OCI-LY7 (cell line): ENCODE results near the gene CORO1C. TPM values are rescaled to one million over a fixed set of nuclear protein-coding genes. Genes with fewer than 3 reads are reported as not detected.

Experiments used
- BruUV-seq: library from RNA; stranded (reverse); fragments of 400-500 nt; replicated peaks from 2 replicates; lab custom pipeline; 2021; lab: Mats Ljungman, UMichigan
- CTCF ChIA-PET: fragments of 300-600 bp; sonication (Branson Sonifier 250); formaldehyde crosslinking; loops from one replicate; lab custom pipeline; 2022; ENCODE audit warnings: antibody characterized with exemption; ENCODE audit not compliant: unreplicated experiment; lab: Charles Lee
- POLR2A ChIA-PET: fragments of 300-600 bp; sonication (Branson Sonifier 250); formaldehyde crosslinking; loops from one replicate; lab custom pipeline; 2022; ENCODE audit warnings: antibody characterized with exemption; lab: Charles Lee
- DNase-seq: peaks from one replicate; pipeline ENCODE4 v3.0.0-alpha.2; 2015; ENCODE audit warnings: low spot score
- H2AFZ ChIP-seq: fragments of 200-600 bp; sonication (generic), shearing (Covaris generic); 2 replicates; pipeline ENCODE4 v1.6.1; 2014; ENCODE audit warnings: mild to moderate bottlenecking, antibody characterized with exemption, low read length, moderate library complexity
- H3K27ac ChIP-seq: fragments of 200-600 bp; sonication (generic); 2 replicates; pipeline ENCODE4 v1.5.1; 2014; ENCODE audit warnings: mixed run types, low read depth, mild to moderate bottlenecking, moderate library complexity, low read length, inconsistent platforms; ENCODE audit not compliant: poor library complexity, severe bottlenecking
- H3K36me3 ChIP-seq: fragments of 200-600 bp; sonication (generic); 2 replicates; pipeline ENCODE4 v1.6.1; 2014; ENCODE audit warnings: mild to moderate bottlenecking, antibody characterized with exemption, low read length, moderate library complexity, mixed read lengths; ENCODE audit not compliant: insufficient read depth
- H3K4me1 ChIP-seq: fragments of 200-600 bp; sonication (generic); 2 replicates; pipeline ENCODE4 v1.5.1; 2014; ENCODE audit warnings: mild to moderate bottlenecking, low read length; ENCODE audit not compliant: insufficient read depth, poor library complexity, severe bottlenecking
- H3K4me2 ChIP-seq: fragments of 200-600 bp; sonication (generic); 2 replicates; pipeline ENCODE4 v1.6.1; 2014; ENCODE audit warnings: mild to moderate bottlenecking, low read length
- H3K4me3 ChIP-seq: fragments of 200-600 bp; sonication (generic); 2 replicates; pipeline ENCODE4 v1.5.1; 2014; ENCODE audit warnings: mild to moderate bottlenecking, low read depth, low read length; ENCODE audit not compliant: poor library complexity, severe bottlenecking
- H3K79me2 ChIP-seq: fragments of 200-600 bp; sonication (generic); 2 replicates; pipeline ENCODE4 v1.6.1; 2016; ENCODE audit warnings: low read depth, mild to moderate bottlenecking, low read length, moderate library complexity, mixed read lengths; ENCODE audit not compliant: insufficient read depth
- H3K9me2 ChIP-seq: fragments of 200-600 bp; sonication (generic); 2 replicates; pipeline ENCODE4 v1.6.1; 2016; ENCODE audit warnings: mild to moderate bottlenecking, low read length, mixed read lengths; ENCODE audit not compliant: insufficient read depth
- H3K9me3 ChIP-seq: fragments of 200-600 bp; sonication (generic); 2 replicates; pipeline ENCODE4 v1.6.1; 2014; ENCODE audit warnings: mild to moderate bottlenecking, mixed run types, low read length, mixed read lengths
- H4K20me1 ChIP-seq: fragments of 200-600 bp; sonication (generic); 2 replicates; pipeline ENCODE4 v1.6.1; 2014; ENCODE audit warnings: mild to moderate bottlenecking, antibody characterized with exemption, low read length, moderate library complexity, mixed read lengths; ENCODE audit not compliant: insufficient read depth
- CTCF ChIP-seq: fragments of 200-600 bp; sonication (generic); conservative IDR thresholded peaks from 2 replicates; pipeline ENCODE4 v1.5.1; 2014; ENCODE audit warnings: mild to moderate bottlenecking, antibody characterized with exemption, low read length, moderate library complexity, mixed read lengths
- EZH2phosphoT487 ChIP-seq: fragments of 200-600 bp; sonication (generic); IDR thresholded peaks from 2 replicates; pipeline ENCODE4 v1.6.1; 2018; ENCODE audit warnings: low read depth, borderline replicate concordance, mild to moderate bottlenecking, mixed run types, antibody characterized with exemption, low read length, moderate library complexity, mixed read lengths
- intact Hi-C: fragments of 100-400 bp; cut with micrococcal nuclease; formaldehyde crosslinking; loops from one replicate; pipeline ENCODE4 v1.10.0; 2022; ENCODE audit not compliant: unreplicated experiment
- total RNA-seq, 2 experiments: library from RNA; depleted of rRNA in 1 of 2; stranded (reverse); fragments of >200 nt in 1 of 2; shearing (Covaris generic) in 1 of 2; gene quantifications; 2 replicates each; pipeline ENCODE4 v1.2.3, GENCODE V29; 2014 to 2022

CORO1C gene
- total RNA-seq, 2 experiments from 2014 or later, result 74.7 to 148 TPM

- BruUV-seq, result no TSS peak
- H3K9me2 ChIP-seq, result no peaks in the 10 kb centered on the region
- no peaks in the 10 kb centered on the region for H3K9me3 ChIP-seq
- no peaks in the 10 kb centered on the region for H4K20me1 ChIP-seq
- H3K36me3 ChIP-seq, result no peaks in the 10 kb centered on the region; the same call in 1 of the 2 replicates
- CTCF ChIA-PET, result interaction anchor here (1.2 kb wide), 1 partner anchor 11 kb away, joined by 4 read pairs; no protein-coding TSS in a partner anchor
- POLR2A ChIA-PET, result interaction anchor here (1.1 to 17.7 kb wide), 3 partner anchors 11 to 63 kb away, joined by 5 to 309 read pairs (median 8); partner anchors contain the start of genes ISCU and SART3
- no peak overlapping the region for H2AFZ ChIP-seq
- peaks cover 82% of the 10 kb centered on the region for H3K4me1 ChIP-seq
- DNase-seq, result no peak
- H3K4me2 ChIP-seq, result peak overlapping the region; percentile 45; the same call in 1 of the 2 replicates
- H3K4me3 ChIP-seq, result no peak overlapping the region
- H3K27ac ChIP-seq, result peak overlapping the region; percentile 14
- TF ChIP-seq EZH2phosphoT487 (no peak), CTCF (no peak)
- peaks cover 7% of the 10 kb centered on the region; the same call in 1 of the 2 replicates for H3K79me2 ChIP-seq
- intact Hi-C loops, result no loop called here
Measured at GRCh38 chr12:108629151-108629550, 102.2 kb downstream of the CORO1C start.

GRCh38 chr12:108627134-108627920, 104.0 kb downstream of the CORO1C start:
- H3K4me1 ChIP-seq, result peaks cover 68% of the 10 kb centered on the region
- H4K20me1 ChIP-seq, result no peaks in the 10 kb centered on the region
- peaks cover under 1% of the 10 kb centered on the region; the same call in 1 of the 2 replicates for H3K79me2 ChIP-seq
- TF ChIP-seq CTCF (no peak), EZH2phosphoT487 (no peak)
- H3K4me2 ChIP-seq, result 0 out of 2 replicates have a peak overlapping the region, but pooled peaks have one; percentile 12
- DNase-seq, result no peak
- no peak overlapping the region for H3K4me3 ChIP-seq
- no peaks in the 10 kb centered on the region for H3K9me3 ChIP-seq
- no peak overlapping the region for H3K27ac ChIP-seq
- ChIA-PET CTCF (interaction anchor here (1.3 kb wide), 1 partner anchor 10 kb away, joined by 3 read pairs; no protein-coding TSS in a partner anchor), POLR2A (interaction anchor here (0.6 to 17.7 kb wide), 7 partner anchors 10 to 116 kb away, joined by 3 to 309 read pairs (median 3); partner anchors contain the start of genes ISCU and SART3)
- no peaks in the 10 kb centered on the region for H3K9me2 ChIP-seq
- intact Hi-C loops, result no loop called here
- H3K36me3 ChIP-seq, result peaks cover 18% of the 10 kb centered on the region
- no TSS peak for BruUV-seq
- no peak overlapping the region for H2AFZ ChIP-seq
